ENCODE measurements around the gene SLIT3.

- TF ChIP-seq HDAC2 (IDR thresholded peaks at IDR 0.05), result no peak
- no peak for TF ChIP-seq NFIC (IDR thresholded peaks at IDR 0.05; ENCODE audit: low read depth, low read length)
- no peak for TF ChIP-seq CTCF (IDR thresholded peaks at IDR 0.05 in 2 of 3, conservative IDR thresholded peaks at IDR 0.05 in 1 of 3; ENCODE audit: control insufficient read depth in 2 of 3, extremely low read depth in 1 of 3, insufficient read depth in 1 of 3, low read depth in 3 of 3, low read length in 3 of 3)
- no peak for TF ChIP-seq RCOR1 (conservative IDR thresholded peaks at IDR 0.05; ENCODE audit: low read depth, low read length)
- TF ChIP-seq ESRRA (IDR thresholded peaks at IDR 0.05; ENCODE audit: low read length), result no peak
- no peak for TF ChIP-seq ATF3 (IDR thresholded peaks at IDR 0.05; ENCODE audit: borderline replicate concordance, extremely low read depth, low read depth, low read length)
- no peak for TF ChIP-seq ZNF622 (IDR thresholded peaks at IDR 0.05)
- TF ChIP-seq POLR2AphosphoS2 (IDR thresholded peaks at IDR 0.05; ENCODE audit: low read depth, low read length), result no peak
- TF ChIP-seq NR2C1 (IDR thresholded peaks at IDR 0.05), result no peak
- no peak for TF ChIP-seq KDM1A (IDR thresholded peaks at IDR 0.05; ENCODE audit: borderline replicate concordance)
- no peak for TF ChIP-seq CBX5 (IDR thresholded peaks at IDR 0.05; ENCODE audit: low read depth)
- no peak for TF ChIP-seq BHLHE40 (IDR thresholded peaks at IDR 0.05; ENCODE audit: borderline replicate concordance in 1 of 2, low read depth in 2 of 2, low read length in 1 of 2)
These were observed 433.7 kb downstream of the SLIT3 start for GRCh38 chr5:168867241-168867640.
